ENCODE data around the gene UBE2R2. TPM values are rescaled to one million over a fixed set of nuclear protein-coding genes. Genes with fewer than 3 reads are reported as not detected.

UBE2R2 gene
- total RNA-seq, 1 experiment from 2014 or later, result 52.1 TPM

GRCh38 chr9:33880211-33881089 lies 63.5 kb downstream of the UBE2R2 start:
- Histone ChIP-seq H2BK20ac (ENCODE audit: low read depth, low read length, poor library complexity, severe bottlenecking) (no peak overlapping the region), H2AFZ (ENCODE audit: low read length) (no peak overlapping the region), H3K9me3 (ENCODE audit: control insufficient read depth, low read depth, low read length) (no peaks in the 10 kb centered on the region), H2BK15ac (ENCODE audit: low read depth, low read length) (no peak overlapping the region), H2BK120ac (ENCODE audit: low read depth, low read length, poor library complexity, severe bottlenecking) (no peak overlapping the region), H3T11ph (ENCODE audit: low read length) (no peak overlapping the region), H3K9ac (ENCODE audit: extremely low read depth, insufficient read length, low read length) (no peak overlapping the region), H4K5ac (ENCODE audit: insufficient read length, low read depth, low read length) (no peak overlapping the region), H3K4ac (ENCODE audit: low read depth, low read length) (no peak overlapping the region), H4K91ac (ENCODE audit: insufficient read length, low read depth, low read length) (no peak overlapping the region), H3K23ac (ENCODE audit: insufficient read length, low read depth, low read length) (no peak overlapping the region), H2BK5ac (ENCODE audit: insufficient read length, low read length) (no peak overlapping the region), H2AK5ac (ENCODE audit: insufficient read length, low read length) (no peak overlapping the region), H3K56ac (ENCODE audit: insufficient read length, low read depth, low read length) (no peak overlapping the region), H3K27ac (ENCODE audit: insufficient read length, low read depth, low read length) (no peak overlapping the region), H3K14ac (ENCODE audit: insufficient read depth, low read length) (no peak overlapping the region), H3K4me1 (ENCODE audit: insufficient read depth, low read length) (no peaks in the 10 kb centered on the region; the same call in 1 of the 2 replicates), H3K23me2 (ENCODE audit: insufficient read length, low read depth, low read length, poor library complexity, severe bottlenecking) (no peaks in the 10 kb centered on the region), H4K8ac (replicated peaks; ENCODE audit: insufficient read length, low read depth, low read length) (no peak overlapping the region), H3K18ac (ENCODE audit: insufficient read length, low read depth, low read length) (no peak overlapping the region), H3K79me1 (ENCODE audit: insufficient read depth, low read depth, low read length, poor library complexity, severe bottlenecking) (peaks cover 3% of the 10 kb centered on the region), H3K79me2 (ENCODE audit: insufficient read depth, low read length) (peaks cover 5% of the 10 kb centered on the region; the same call in 1 of the 2 replicates), H3K4me2 (ENCODE audit: insufficient read depth, insufficient read length, low read length) (no peak overlapping the region), H3K27me3 (ENCODE audit: insufficient read depth, low read length) (no peaks in the 10 kb centered on the region), H2BK12ac (ENCODE audit: insufficient read length, low read depth, low read length) (no peak overlapping the region), H4K20me1 (ENCODE audit: control insufficient read depth, insufficient read depth, insufficient read length) (no peaks in the 10 kb centered on the region)
- H3K4me1 Mint-ChIP-seq, result peaks cover 36 to 39% of the 10 kb centered on the region in 2 experiments
- H3K9me3 Mint-ChIP-seq, result no peaks in the 10 kb centered on the region
- H3K27ac Mint-ChIP-seq, result peak overlapping the region in 1 of 3 experiments; percentile 36; a peak in 1 of 7 replicates
- TF ChIP-seq CTCF (conservative IDR thresholded peaks at IDR 0.05), result no peak
- no peak for DNase-seq
- no peaks in the 10 kb centered on the region for H3K27me3 Mint-ChIP-seq (ENCODE audit: low read depth)
- WGBS (ENCODE audit: extremely low coverage, insufficient read length, low lambda C conversion rate), result no CpG with 5 or more reads among the region's 8 CpGs
- H3K36me3 Mint-ChIP-seq (ENCODE audit: insufficient read depth in 1 of 3, low read depth in 3 of 3), result no peaks in the 10 kb centered on the region
- H3K4me3 Mint-ChIP-seq, result no peak overlapping the region; a peak in 1 of 5 replicates
